ENCODE results near the gene GLRX. TPM values are rescaled to one million over a fixed set of nuclear protein-coding genes. Genes with fewer than 3 reads are reported as not detected.

Gene GLRX
- polyA plus RNA-seq, 1 of the 3 experiments (the other 2 are of a cell fraction), result 40.0 TPM

DNA sequence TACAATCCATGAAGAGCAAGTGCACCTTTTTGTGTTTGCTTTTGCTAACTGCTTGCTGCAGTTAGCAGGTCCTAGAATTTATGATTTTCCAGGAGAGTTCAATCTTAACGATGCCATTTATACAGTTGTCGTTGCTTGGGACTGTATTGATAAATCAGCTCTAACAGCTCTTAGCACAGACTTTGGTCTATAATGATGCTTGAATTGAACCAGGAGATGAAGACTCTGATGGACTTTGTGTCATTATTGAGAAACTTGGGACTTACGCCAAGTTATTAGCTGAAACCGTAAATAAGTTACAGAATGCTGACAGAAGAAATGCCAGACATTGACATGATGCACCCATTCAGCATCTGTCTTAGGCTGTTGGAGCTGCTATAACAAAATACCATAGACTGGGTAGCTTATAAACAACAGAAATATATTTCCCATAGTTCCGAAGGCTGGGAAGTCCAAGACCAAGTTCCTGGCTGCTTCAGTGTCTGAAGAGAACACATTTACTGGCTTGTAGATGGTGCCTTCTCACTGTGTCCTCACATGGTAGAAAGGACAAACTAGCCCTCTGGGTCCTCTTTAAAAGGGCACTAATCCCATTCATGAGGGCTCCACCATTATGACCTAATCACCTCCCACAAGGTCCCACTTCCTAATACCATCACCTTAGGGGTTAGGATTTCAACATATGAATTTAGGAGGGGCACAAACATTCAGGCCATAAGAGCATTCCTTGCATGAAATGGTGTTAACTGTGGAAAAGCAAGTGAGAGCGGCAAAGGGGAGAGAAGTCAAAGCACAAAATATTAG, 17.6 kb downstream of the GLRX start:
- H2AFZ ChIP-seq (ENCODE audit: low read depth), result no peak overlapping the region
- no peaks in the 10 kb centered on the region for H3K79me2 ChIP-seq (ENCODE audit: insufficient read depth)
- no peak overlapping the region for H3K4me2 ChIP-seq
- H3K4me3 ChIP-seq (ENCODE audit: low read depth in 2 of 2, low read length in 1 of 2), result no peak overlapping the region
- no peak for DNase-seq
- no peaks in the 10 kb centered on the region for H3F3A ChIP-seq (replicated peaks; ENCODE audit: insufficient read depth)
- TF ChIP-seq FOXM1 (IDR thresholded peaks at IDR 0.05; ENCODE audit: low read depth) (no peak), ZBTB33 (IDR thresholded peaks at IDR 0.05; ENCODE audit: borderline replicate concordance, low read depth) (no peak), FOXJ3 (CRISPR knock-in tag; IDR thresholded peaks at IDR 0.05) (no peak), RAD21 (IDR thresholded peaks at IDR 0.05; ENCODE audit: low read length) (no peak), NRF1 (IDR thresholded peaks at IDR 0.05; ENCODE audit: low read depth, low read length) (no peak), ELF1 (IDR thresholded peaks at IDR 0.05) (no peak), SIN3A (IDR thresholded peaks at IDR 0.05; ENCODE audit: borderline replicate concordance, low read depth, low read length) (no peak), JUND (IDR thresholded peaks at IDR 0.05) (no peak), EP300 (IDR thresholded peaks at IDR 0.05; ENCODE audit: borderline replicate concordance in 1 of 2, low read depth in 1 of 2, low read length in 1 of 2) (no peak), NFIC (IDR thresholded peaks at IDR 0.05; ENCODE audit: borderline replicate concordance) (no peak), SMC3 (IDR thresholded peaks at IDR 0.05; ENCODE audit: low read depth, low read length) (no peak), MEF2A (IDR thresholded peaks at IDR 0.05; ENCODE audit: borderline replicate concordance, low read depth) (no peak), FOSL2 (IDR thresholded peaks at IDR 0.05; ENCODE audit: borderline replicate concordance, low read depth) (no peak), MXI1 (IDR thresholded peaks at IDR 0.05; ENCODE audit: low read depth, low read length) (no peak)
- TF ChIP-seq, protein P1, sequence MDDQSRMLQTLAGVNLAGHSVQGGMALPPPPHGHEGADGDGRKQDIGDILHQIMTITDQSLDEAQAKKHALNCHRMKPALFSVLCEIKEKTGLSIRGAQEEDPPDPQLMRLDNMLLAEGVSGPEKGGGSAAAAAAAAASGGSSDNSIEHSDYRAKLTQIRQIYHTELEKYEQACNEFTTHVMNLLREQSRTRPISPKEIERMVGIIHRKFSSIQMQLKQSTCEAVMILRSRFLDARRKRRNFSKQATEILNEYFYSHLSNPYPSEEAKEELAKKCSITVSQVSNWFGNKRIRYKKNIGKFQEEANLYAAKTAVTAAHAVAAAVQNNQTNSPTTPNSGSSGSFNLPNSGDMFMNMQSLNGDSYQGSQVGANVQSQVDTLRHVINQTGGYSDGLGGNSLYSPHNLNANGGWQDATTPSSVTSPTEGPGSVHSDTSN (IDR thresholded peaks at IDR 0.05), result no peak
- TF ChIP-seq, protein P2, sequence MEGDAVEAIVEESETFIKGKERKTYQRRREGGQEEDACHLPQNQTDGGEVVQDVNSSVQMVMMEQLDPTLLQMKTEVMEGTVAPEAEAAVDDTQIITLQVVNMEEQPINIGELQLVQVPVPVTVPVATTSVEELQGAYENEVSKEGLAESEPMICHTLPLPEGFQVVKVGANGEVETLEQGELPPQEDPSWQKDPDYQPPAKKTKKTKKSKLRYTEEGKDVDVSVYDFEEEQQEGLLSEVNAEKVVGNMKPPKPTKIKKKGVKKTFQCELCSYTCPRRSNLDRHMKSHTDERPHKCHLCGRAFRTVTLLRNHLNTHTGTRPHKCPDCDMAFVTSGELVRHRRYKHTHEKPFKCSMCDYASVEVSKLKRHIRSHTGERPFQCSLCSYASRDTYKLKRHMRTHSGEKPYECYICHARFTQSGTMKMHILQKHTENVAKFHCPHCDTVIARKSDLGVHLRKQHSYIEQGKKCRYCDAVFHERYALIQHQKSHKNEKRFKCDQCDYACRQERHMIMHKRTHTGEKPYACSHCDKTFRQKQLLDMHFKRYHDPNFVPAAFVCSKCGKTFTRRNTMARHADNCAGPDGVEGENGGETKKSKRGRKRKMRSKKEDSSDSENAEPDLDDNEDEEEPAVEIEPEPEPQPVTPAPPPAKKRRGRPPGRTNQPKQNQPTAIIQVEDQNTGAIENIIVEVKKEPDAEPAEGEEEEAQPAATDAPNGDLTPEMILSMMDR (IDR thresholded peaks at IDR 0.05), result no peak
- TF ChIP-seq, protein P3, sequence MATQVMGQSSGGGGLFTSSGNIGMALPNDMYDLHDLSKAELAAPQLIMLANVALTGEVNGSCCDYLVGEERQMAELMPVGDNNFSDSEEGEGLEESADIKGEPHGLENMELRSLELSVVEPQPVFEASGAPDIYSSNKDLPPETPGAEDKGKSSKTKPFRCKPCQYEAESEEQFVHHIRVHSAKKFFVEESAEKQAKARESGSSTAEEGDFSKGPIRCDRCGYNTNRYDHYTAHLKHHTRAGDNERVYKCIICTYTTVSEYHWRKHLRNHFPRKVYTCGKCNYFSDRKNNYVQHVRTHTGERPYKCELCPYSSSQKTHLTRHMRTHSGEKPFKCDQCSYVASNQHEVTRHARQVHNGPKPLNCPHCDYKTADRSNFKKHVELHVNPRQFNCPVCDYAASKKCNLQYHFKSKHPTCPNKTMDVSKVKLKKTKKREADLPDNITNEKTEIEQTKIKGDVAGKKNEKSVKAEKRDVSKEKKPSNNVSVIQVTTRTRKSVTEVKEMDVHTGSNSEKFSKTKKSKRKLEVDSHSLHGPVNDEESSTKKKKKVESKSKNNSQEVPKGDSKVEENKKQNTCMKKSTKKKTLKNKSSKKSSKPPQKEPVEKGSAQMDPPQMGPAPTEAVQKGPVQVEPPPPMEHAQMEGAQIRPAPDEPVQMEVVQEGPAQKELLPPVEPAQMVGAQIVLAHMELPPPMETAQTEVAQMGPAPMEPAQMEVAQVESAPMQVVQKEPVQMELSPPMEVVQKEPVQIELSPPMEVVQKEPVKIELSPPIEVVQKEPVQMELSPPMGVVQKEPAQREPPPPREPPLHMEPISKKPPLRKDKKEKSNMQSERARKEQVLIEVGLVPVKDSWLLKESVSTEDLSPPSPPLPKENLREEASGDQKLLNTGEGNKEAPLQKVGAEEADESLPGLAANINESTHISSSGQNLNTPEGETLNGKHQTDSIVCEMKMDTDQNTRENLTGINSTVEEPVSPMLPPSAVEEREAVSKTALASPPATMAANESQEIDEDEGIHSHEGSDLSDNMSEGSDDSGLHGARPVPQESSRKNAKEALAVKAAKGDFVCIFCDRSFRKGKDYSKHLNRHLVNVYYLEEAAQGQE (IDR thresholded peaks at IDR 0.05; ENCODE audit: low read depth, low read length), result no peak
- TF ChIP-seq, protein P4, sequence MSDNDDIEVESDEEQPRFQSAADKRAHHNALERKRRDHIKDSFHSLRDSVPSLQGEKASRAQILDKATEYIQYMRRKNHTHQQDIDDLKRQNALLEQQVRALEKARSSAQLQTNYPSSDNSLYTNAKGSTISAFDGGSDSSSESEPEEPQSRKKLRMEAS (IDR thresholded peaks at IDR 0.05; ENCODE audit: low read depth), result no peak
- peaks cover 2 to 17% of the 10 kb centered on the region in 2 experiments; a peak in 2 of 4 replicates for H3K4me1 ChIP-seq (ENCODE audit: control insufficient read depth in 1 of 2, insufficient read depth in 2 of 2, low read depth in 1 of 2, low read length in 1 of 2)
- ChIA-PET POLR2A (no interaction called here), CTCF (interaction anchor here (2.4 kb wide), 1 partner anchor 24 kb away, joined by 8 read pairs; no protein-coding TSS in a partner anchor)
- no peaks in the 10 kb centered on the region for H4K20me1 ChIP-seq (ENCODE audit: insufficient read depth)
- H3K9ac ChIP-seq, result no peak overlapping the region
- H3K36me3 ChIP-seq (replicated peaks in 1 of 2; ENCODE audit: control insufficient read depth in 1 of 2, insufficient read depth in 2 of 2, low read length in 1 of 2), result no peaks in the 10 kb centered on the region
- H3K9me3 ChIP-seq, result no peaks in the 10 kb centered on the region
- no peak overlapping the region for H3K27ac ChIP-seq (ENCODE audit: low read depth in 2 of 2, low read length in 1 of 2)
- no peaks in the 10 kb centered on the region for H3K27me3 ChIP-seq (ENCODE audit: insufficient read depth)
- 82% methylated on average over 6 of the region's 6 CpGs for WGBS (ENCODE audit: low lambda C conversion rate)
- no peaks in the 10 kb centered on the region for H3K9me2 ChIP-seq

Measured in SK-N-SH (cell line).